Colon (tissue), 2 donors: ENCODE results near the gene CAMTA1.

Experiments used
- FAIRE-seq: peaks from 2 replicates; lab custom pipeline; 2012; peaks lifted over from hg19 to GRCh38; lab: Jason Lieb, UNC
- donor health status: control.
- donor health status: control.

CAMTA1 gene

GRCh38 chr1:7006996-7007871, 222.0 kb downstream of the CAMTA1 start:
- FAIRE-seq, result no peak

GRCh38 chr1:7007902-7008301, 222.6 kb downstream of the CAMTA1 start:
- no peak for FAIRE-seq

GRCh38 chr1:7008331-7008730, 223.1 kb downstream of the CAMTA1 start:
- FAIRE-seq, result no peak

GRCh38 chr1:7008975-7009740, 223.9 kb downstream of the CAMTA1 start:
- no peak for FAIRE-seq

- no peak for FAIRE-seq
Measured at GRCh38 chr1:7009741-7010525, 224.7 kb downstream of the CAMTA1 start.

GRCh38 chr1:7010534-7011200, 225.4 kb downstream of the CAMTA1 start:
- FAIRE-seq, result no peak

GRCh38 chr1:7011826-7012225, 226.6 kb downstream of the CAMTA1 start:
- FAIRE-seq, result no peak

GRCh38 chr1:7012461-7012924, 227.2 kb downstream of the CAMTA1 start:
- FAIRE-seq, result no peak

- FAIRE-seq, result no peak
Measured at GRCh38 chr1:7013833-7014639, 228.8 kb downstream of the CAMTA1 start.

GRCh38 chr1:7014640-7014930, 229.3 kb downstream of the CAMTA1 start:
- FAIRE-seq, result no peak

GRCh38 chr1:7015022-7015421, 229.8 kb downstream of the CAMTA1 start:
- no peak for FAIRE-seq

- FAIRE-seq, result no peak
Measured at GRCh38 chr1:7018351-7018750, 233.1 kb downstream of the CAMTA1 start.

GRCh38 chr1:7018826-7019225, 233.6 kb downstream of the CAMTA1 start:
- FAIRE-seq, result no peak

- FAIRE-seq, result no peak
Measured at GRCh38 chr1:7019510-7019909, 234.3 kb downstream of the CAMTA1 start.

- FAIRE-seq, result no peak
Measured at GRCh38 chr1:7022058-7022457, 236.8 kb downstream of the CAMTA1 start.

- no peak for FAIRE-seq
Measured at GRCh38 chr1:7025013-7025412, 239.8 kb downstream of the CAMTA1 start.

GRCh38 chr1:7026169-7026568, 240.9 kb downstream of the CAMTA1 start:
- FAIRE-seq, result no peak

GRCh38 chr1:7032992-7033391, 247.7 kb downstream of the CAMTA1 start:
- no peak for FAIRE-seq

GRCh38 chr1:7036386-7036785, 251.1 kb downstream of the CAMTA1 start:
- FAIRE-seq, result no peak

- no peak for FAIRE-seq
Measured at GRCh38 chr1:7039590-7040220, 254.5 kb downstream of the CAMTA1 start.
